ENCODE data around the gene CRACR2A. TPM values are rescaled to one million over a fixed set of nuclear protein-coding genes. Genes with fewer than 3 reads are reported as not detected.

Gene CRACR2A
- total RNA-seq, 1 experiment from 2014 or later = 0.92 TPM

DNA sequence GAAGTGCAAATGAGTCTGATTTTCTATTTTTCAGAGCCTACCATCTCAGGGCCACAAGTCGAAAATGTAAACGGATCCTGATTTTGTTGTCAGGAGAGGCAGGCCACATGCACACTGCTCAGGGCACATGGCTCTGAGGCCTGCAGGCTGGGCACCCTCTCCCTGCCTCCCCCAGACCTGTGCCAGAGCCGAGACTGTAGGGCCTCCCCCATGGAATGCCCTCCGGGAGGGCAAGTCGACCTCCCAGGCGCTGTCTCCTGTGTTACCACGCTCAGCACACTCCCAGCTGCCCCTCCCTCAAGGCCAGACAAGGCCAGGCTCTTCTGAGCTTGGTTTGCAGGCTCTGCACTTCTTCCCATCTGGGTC is 121.7 kb downstream of the CRACR2A start:
- in situ Hi-C loops (cut with HindIII; ENCODE audit: low pct_unique_long_range_greater_than_20kb, low sequenced_read_pairs) = no loop called here
- CTCF ChIA-PET = no interaction called here

DNA sequence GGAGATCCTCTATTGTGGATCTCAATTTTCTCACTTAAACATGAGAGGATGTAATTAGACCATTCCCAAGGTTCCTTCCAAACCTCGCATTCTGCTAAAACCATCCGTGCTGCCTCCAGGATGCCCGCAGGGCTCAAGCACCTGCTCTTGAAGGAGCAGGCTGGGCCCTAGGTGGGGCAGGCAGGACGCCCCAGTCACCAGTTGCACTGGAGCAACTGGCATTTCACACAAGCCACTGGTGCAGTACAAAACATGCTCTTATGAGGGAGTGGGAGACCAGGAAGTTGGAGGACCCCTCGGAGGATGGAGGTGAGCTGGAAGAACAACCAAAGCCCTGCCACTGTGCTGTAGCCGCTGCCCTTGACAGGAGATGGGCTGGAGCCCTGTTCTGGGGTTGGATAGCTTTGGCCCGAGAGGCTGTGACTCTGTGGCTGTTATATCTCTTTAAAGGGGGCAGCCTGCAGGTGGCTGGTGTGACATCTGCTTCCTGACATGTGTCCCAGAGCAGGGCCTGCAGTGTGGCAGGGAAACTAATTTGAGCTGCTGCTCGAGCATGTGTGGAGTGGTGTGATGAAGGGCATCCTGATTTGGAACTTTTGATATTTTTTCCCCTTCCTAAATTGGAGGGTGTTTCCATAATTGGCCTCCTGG is 122.2 kb downstream of the CRACR2A start:
- Histone ChIP-seq H3K27me3 (ENCODE audit: control insufficient read depth, insufficient read depth, low read length) (no peaks in the 10 kb centered on the region), H3K4me1 (ENCODE audit: control insufficient read depth, insufficient read depth, low read length) (no peaks in the 10 kb centered on the region), H3K36me3 (ENCODE audit: control insufficient read depth, insufficient read depth, low read length) (no peaks in the 10 kb centered on the region), H3K27ac (ENCODE audit: low read length) (no peak overlapping the region), H3K4me3 (ENCODE audit: low read depth in 2 of 2, low read length in 2 of 2) (no peak overlapping the region), H3K9me3 (ENCODE audit: control insufficient read depth, insufficient read depth, low read depth, low read length) (no peaks in the 10 kb centered on the region)
- in situ Hi-C loops (cut with HindIII; ENCODE audit: low pct_unique_long_range_greater_than_20kb, low sequenced_read_pairs) (no loop called here), intact Hi-C loops (cut with micrococcal nuclease; ENCODE audit: unreplicated experiment) (no loop called here)
- ChIA-PET POLR2A (no interaction called here), CTCF (no interaction called here)
- DNase-seq (ENCODE audit: low read depth, low spot score) = no peak
- ATAC-seq = no peak
- TF ChIP-seq, protein P1, sequence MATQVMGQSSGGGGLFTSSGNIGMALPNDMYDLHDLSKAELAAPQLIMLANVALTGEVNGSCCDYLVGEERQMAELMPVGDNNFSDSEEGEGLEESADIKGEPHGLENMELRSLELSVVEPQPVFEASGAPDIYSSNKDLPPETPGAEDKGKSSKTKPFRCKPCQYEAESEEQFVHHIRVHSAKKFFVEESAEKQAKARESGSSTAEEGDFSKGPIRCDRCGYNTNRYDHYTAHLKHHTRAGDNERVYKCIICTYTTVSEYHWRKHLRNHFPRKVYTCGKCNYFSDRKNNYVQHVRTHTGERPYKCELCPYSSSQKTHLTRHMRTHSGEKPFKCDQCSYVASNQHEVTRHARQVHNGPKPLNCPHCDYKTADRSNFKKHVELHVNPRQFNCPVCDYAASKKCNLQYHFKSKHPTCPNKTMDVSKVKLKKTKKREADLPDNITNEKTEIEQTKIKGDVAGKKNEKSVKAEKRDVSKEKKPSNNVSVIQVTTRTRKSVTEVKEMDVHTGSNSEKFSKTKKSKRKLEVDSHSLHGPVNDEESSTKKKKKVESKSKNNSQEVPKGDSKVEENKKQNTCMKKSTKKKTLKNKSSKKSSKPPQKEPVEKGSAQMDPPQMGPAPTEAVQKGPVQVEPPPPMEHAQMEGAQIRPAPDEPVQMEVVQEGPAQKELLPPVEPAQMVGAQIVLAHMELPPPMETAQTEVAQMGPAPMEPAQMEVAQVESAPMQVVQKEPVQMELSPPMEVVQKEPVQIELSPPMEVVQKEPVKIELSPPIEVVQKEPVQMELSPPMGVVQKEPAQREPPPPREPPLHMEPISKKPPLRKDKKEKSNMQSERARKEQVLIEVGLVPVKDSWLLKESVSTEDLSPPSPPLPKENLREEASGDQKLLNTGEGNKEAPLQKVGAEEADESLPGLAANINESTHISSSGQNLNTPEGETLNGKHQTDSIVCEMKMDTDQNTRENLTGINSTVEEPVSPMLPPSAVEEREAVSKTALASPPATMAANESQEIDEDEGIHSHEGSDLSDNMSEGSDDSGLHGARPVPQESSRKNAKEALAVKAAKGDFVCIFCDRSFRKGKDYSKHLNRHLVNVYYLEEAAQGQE (IDR thresholded peaks at IDR 0.05; ENCODE audit: insufficient read depth in 1 of 2, low read depth in 2 of 2, low read length in 1 of 2) = no peak
- TF ChIP-seq, protein P2, sequence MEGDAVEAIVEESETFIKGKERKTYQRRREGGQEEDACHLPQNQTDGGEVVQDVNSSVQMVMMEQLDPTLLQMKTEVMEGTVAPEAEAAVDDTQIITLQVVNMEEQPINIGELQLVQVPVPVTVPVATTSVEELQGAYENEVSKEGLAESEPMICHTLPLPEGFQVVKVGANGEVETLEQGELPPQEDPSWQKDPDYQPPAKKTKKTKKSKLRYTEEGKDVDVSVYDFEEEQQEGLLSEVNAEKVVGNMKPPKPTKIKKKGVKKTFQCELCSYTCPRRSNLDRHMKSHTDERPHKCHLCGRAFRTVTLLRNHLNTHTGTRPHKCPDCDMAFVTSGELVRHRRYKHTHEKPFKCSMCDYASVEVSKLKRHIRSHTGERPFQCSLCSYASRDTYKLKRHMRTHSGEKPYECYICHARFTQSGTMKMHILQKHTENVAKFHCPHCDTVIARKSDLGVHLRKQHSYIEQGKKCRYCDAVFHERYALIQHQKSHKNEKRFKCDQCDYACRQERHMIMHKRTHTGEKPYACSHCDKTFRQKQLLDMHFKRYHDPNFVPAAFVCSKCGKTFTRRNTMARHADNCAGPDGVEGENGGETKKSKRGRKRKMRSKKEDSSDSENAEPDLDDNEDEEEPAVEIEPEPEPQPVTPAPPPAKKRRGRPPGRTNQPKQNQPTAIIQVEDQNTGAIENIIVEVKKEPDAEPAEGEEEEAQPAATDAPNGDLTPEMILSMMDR (IDR thresholded peaks at IDR 0.05) = no peak
- no peak for TF ChIP-seq POLR2AphosphoS5 (IDR thresholded peaks at IDR 0.05; ENCODE audit: low read depth, low read length)
- BruUV-seq (replicated peaks) = no TSS peak

More for the DNA sequence above, 121.7 kb downstream of the CRACR2A start:
- DNase-seq (ENCODE audit: low read depth, low spot score) (no peak), ATAC-seq (no peak)
- no peaks in the 10 kb centered on the region for H3K27me3 ChIP-seq (ENCODE audit: control insufficient read depth, insufficient read depth, low read length)
- intact Hi-C loops (cut with micrococcal nuclease; ENCODE audit: unreplicated experiment) = no loop called here
- BruUV-seq (replicated peaks) = no TSS peak
- H3K9me3 ChIP-seq (ENCODE audit: control insufficient read depth, insufficient read depth, low read depth, low read length) = no peaks in the 10 kb centered on the region
- no peak overlapping the region for H3K4me3 ChIP-seq (ENCODE audit: low read depth in 2 of 2, low read length in 2 of 2)
- TF ChIP-seq POLR2AphosphoS5 (IDR thresholded peaks at IDR 0.05; ENCODE audit: low read depth, low read length) = no peak
- TF ChIP-seq SIN3A (IDR thresholded peaks at IDR 0.05; ENCODE audit: borderline replicate concordance, insufficient read depth, low read depth, low read length) = no peak
- TF ChIP-seq TCF7L2 (IDR thresholded peaks at IDR 0.05; ENCODE audit: low read depth, low read length) = no peak
- TF ChIP-seq, protein P2 (IDR thresholded peaks at IDR 0.05) = no peak
- TF ChIP-seq, protein P1 (IDR thresholded peaks at IDR 0.05; ENCODE audit: insufficient read depth in 1 of 2, low read depth in 2 of 2, low read length in 1 of 2) = no peak
- H3K36me3 ChIP-seq (ENCODE audit: control insufficient read depth, insufficient read depth, low read length) = no peaks in the 10 kb centered on the region
- POLR2A ChIA-PET = no interaction called here
- H3K27ac ChIP-seq (ENCODE audit: low read length) = no peak overlapping the region
- no peaks in the 10 kb centered on the region for H3K4me1 ChIP-seq (ENCODE audit: control insufficient read depth, insufficient read depth, low read length)

All from Panc1 (cell line).